Panc1 (cell line): Measurements from ENCODE around the gene EP400. TPM values are rescaled to one million over a fixed set of nuclear protein-coding genes. Genes with fewer than 3 reads are reported as not detected.

Experiments used
- ATAC-seq: fragments of 200-7000 bp; cut with Tn5 transposase; 2 replicates; pipeline ENCODE4 v1.9.1; 2020; ENCODE audit warnings: mild to moderate bottlenecking, moderate library complexity
- BruUV-seq: library from RNA; stranded (reverse); fragments of 400-500 nt; replicated peaks from 2 replicates; lab custom pipeline; 2021; lab: Mats Ljungman, UMichigan
- CTCF ChIA-PET: fragments of 300-600 bp; sonication (Branson Sonifier 250); formaldehyde crosslinking; loops from one replicate; lab custom pipeline; 2022; ENCODE audit warnings: antibody characterized with exemption; lab: Charles Lee
- POLR2A ChIA-PET: fragments of 300-600 bp; sonication (Branson Sonifier 250); formaldehyde crosslinking; loops from one replicate; lab custom pipeline; 2022; ENCODE audit warnings: antibody characterized with exemption; lab: Charles Lee
- DNase-seq: peaks from one replicate; pipeline ENCODE4 v3.0.0-alpha.2; 2010; ENCODE audit warnings: low read depth, low spot score
- H3K27ac ChIP-seq: 2 replicates; pipeline ENCODE4 v1.5.1; 2011; ENCODE audit warnings: mild to moderate bottlenecking, low read length, inconsistent platforms
- H3K27me3 ChIP-seq: fragments of 200-500 bp; sonication (Bioruptor generic); 2 replicates; pipeline ENCODE4 v1.6.0; 2014; ENCODE audit warnings: low read length, inconsistent platforms; ENCODE audit not compliant: control insufficient read depth, insufficient read depth
- H3K36me3 ChIP-seq: fragments of 200-500 bp; sonication (Bioruptor generic); 2 replicates; pipeline ENCODE4 v1.5.1; 2014; ENCODE audit warnings: inconsistent platforms, mild to moderate bottlenecking, low read length, moderate library complexity; ENCODE audit not compliant: control insufficient read depth, insufficient read depth
- H3K4me1 ChIP-seq: 2 replicates; pipeline ENCODE4 v1.5.1; 2011; ENCODE audit warnings: inconsistent platforms, mild to moderate bottlenecking, low read length, moderate library complexity; ENCODE audit not compliant: control insufficient read depth, insufficient read depth
- H3K4me3 ChIP-seq, 2 experiments: 2 replicates each; pipeline ENCODE4 v1.5.1; 2011 to 2012; ENCODE audit warnings: low read depth in 2 of 2, low read length in 2 of 2, mild to moderate bottlenecking in 2 of 2, inconsistent platforms in 1 of 2, moderate library complexity in 1 of 2
- H3K9me3 ChIP-seq: fragments of 200-500 bp; sonication (Bioruptor generic); 2 replicates; pipeline ENCODE4 v1.5.1; 2014; ENCODE audit warnings: low read depth, mild to moderate bottlenecking, inconsistent platforms, low read length, moderate library complexity; ENCODE audit not compliant: control insufficient read depth, insufficient read depth
- POLR2AphosphoS5 ChIP-seq: IDR thresholded peaks from 2 replicates; pipeline ENCODE4 v1.6.1; 2012; ENCODE audit warnings: mild to moderate bottlenecking, low read depth, low read length, moderate library complexity
- SIN3A ChIP-seq: IDR thresholded peaks from 2 replicates; pipeline ENCODE4 v1.6.1; 2012; ENCODE audit warnings: low read depth, mild to moderate bottlenecking, low read length, moderate library complexity, borderline replicate concordance; ENCODE audit not compliant: insufficient read depth
- TCF7L2 ChIP-seq: IDR thresholded peaks from 2 replicates; pipeline ENCODE4 v1.6.1; 2011; ENCODE audit warnings: mild to moderate bottlenecking, low read depth, low read length, inconsistent platforms
- in situ Hi-C: cut with HindIII; loops from 2 replicates; pipeline ENCODE4 v1.10.0; 2016; ENCODE audit warnings: low sequenced_read_pairs, low pct_unique_long_range_greater_than_20kb
- intact Hi-C: fragments of 100-400 bp; cut with micrococcal nuclease; formaldehyde crosslinking; loops from one replicate; pipeline ENCODE4 v1.10.0; 2022; ENCODE audit not compliant: unreplicated experiment
- total RNA-seq: library from RNA; stranded (reverse); gene quantifications from one replicate; pipeline ENCODE4 v1.2.1, GENCODE V29; 2021; ENCODE audit not compliant: unreplicated experiment
- TF ChIP-seq, protein P1 (sequence below), 2 experiments: IDR thresholded peaks; 2 replicates each; pipeline ENCODE4 v1.6.1; 2011 to 2012; ENCODE audit warnings: low read depth in 2 of 2, control low read depth in 1 of 2, low read length in 1 of 2, mild to moderate bottlenecking in 1 of 2, moderate library complexity in 1 of 2; ENCODE audit not compliant: insufficient read depth in 1 of 2
- TF ChIP-seq, protein P2 (sequence below): fragments of 450-650 bp; IDR thresholded peaks from 2 replicates; pipeline ENCODE4 v1.5.1; 2017; ENCODE audit warnings: mild to moderate bottlenecking

Gene EP400
- total RNA-seq, 1 experiment from 2014 or later: 59.4 TPM

DNA sequence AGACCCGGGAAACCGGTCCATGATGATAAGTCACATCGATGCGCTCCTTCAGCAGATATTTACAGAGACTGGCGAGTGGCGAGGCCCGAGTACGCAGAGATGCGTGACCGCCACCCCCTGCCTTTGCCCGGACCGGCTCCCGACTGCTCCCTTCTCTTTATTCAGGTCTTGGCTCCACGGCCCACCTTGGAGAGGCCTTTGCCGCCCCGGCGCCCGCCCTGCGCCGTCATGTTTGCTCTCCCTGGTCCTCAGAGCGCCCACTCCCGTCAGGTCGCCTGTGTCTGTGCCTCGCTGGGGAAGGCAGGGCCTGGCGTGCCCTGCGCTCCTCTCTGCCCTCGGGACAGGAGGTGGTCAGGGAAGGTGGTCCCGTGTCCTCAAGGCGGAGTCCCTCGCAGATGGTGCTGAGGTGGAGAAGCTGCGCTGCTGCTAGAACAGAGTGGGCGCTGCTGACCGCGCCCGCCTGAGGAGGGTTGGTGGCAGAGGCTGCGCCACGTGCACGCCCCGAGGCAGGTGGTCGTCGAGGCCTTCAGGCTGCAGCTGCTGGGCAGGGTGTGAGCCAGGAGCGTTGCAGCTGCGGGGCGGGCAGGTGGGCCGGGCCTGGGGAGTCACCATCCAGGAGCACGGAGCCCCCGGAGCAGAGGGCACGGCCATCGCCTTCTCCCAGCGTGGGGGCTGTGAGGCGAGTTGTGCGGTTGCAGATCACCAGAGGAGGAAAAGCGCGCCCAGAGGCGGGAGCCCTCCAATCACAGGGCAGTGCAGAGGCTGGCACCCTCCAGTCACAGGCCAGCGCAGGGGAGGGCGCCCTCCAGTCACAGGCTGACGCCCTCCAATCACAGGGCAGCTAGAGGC is 167.2 kb downstream of the EP400 start:
- in situ Hi-C loops: no loop called here
- no peak for DNase-seq
- intact Hi-C loops: no loop called here
- POLR2A ChIA-PET: no interaction called here
- H3K36me3 ChIP-seq: peaks cover 13% of the 10 kb centered on the region
- no peak for ATAC-seq
- CTCF ChIA-PET: no interaction called here
- H3K4me1 ChIP-seq: no peaks in the 10 kb centered on the region
- TF ChIP-seq SIN3A (no peak), POLR2AphosphoS5 (no peak), TCF7L2 (no peak)
- TF ChIP-seq, protein P1, sequence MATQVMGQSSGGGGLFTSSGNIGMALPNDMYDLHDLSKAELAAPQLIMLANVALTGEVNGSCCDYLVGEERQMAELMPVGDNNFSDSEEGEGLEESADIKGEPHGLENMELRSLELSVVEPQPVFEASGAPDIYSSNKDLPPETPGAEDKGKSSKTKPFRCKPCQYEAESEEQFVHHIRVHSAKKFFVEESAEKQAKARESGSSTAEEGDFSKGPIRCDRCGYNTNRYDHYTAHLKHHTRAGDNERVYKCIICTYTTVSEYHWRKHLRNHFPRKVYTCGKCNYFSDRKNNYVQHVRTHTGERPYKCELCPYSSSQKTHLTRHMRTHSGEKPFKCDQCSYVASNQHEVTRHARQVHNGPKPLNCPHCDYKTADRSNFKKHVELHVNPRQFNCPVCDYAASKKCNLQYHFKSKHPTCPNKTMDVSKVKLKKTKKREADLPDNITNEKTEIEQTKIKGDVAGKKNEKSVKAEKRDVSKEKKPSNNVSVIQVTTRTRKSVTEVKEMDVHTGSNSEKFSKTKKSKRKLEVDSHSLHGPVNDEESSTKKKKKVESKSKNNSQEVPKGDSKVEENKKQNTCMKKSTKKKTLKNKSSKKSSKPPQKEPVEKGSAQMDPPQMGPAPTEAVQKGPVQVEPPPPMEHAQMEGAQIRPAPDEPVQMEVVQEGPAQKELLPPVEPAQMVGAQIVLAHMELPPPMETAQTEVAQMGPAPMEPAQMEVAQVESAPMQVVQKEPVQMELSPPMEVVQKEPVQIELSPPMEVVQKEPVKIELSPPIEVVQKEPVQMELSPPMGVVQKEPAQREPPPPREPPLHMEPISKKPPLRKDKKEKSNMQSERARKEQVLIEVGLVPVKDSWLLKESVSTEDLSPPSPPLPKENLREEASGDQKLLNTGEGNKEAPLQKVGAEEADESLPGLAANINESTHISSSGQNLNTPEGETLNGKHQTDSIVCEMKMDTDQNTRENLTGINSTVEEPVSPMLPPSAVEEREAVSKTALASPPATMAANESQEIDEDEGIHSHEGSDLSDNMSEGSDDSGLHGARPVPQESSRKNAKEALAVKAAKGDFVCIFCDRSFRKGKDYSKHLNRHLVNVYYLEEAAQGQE (IDR thresholded peaks at IDR 0.05; ENCODE audit: insufficient read depth in 1 of 2, low read depth in 2 of 2, low read length in 1 of 2): no peak
- TF ChIP-seq, protein P2, sequence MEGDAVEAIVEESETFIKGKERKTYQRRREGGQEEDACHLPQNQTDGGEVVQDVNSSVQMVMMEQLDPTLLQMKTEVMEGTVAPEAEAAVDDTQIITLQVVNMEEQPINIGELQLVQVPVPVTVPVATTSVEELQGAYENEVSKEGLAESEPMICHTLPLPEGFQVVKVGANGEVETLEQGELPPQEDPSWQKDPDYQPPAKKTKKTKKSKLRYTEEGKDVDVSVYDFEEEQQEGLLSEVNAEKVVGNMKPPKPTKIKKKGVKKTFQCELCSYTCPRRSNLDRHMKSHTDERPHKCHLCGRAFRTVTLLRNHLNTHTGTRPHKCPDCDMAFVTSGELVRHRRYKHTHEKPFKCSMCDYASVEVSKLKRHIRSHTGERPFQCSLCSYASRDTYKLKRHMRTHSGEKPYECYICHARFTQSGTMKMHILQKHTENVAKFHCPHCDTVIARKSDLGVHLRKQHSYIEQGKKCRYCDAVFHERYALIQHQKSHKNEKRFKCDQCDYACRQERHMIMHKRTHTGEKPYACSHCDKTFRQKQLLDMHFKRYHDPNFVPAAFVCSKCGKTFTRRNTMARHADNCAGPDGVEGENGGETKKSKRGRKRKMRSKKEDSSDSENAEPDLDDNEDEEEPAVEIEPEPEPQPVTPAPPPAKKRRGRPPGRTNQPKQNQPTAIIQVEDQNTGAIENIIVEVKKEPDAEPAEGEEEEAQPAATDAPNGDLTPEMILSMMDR: no peak
- no peak overlapping the region for H3K4me3 ChIP-seq
- no peak overlapping the region for H3K27ac ChIP-seq
- no TSS peak for BruUV-seq
- H3K27me3 ChIP-seq: no peaks in the 10 kb centered on the region
- H3K9me3 ChIP-seq: no peaks in the 10 kb centered on the region

DNA sequence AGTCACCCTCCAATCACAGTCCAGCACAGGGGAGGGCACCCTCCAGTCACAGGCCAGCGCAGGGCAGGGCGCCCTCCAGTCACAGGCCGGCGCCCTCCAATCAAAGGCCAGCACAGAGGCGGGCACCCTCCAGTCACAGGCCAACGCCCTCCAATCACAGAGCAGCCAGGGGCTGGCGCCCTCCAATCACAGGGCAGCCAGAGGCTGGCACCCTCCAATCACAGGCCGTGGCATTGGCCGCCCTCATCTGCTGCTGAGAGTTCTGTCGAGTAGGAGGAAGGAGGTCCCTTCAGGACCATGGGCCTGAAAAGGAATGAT is 167.8 kb downstream of the EP400 start:
- BruUV-seq: no TSS peak
- POLR2A ChIA-PET: no interaction called here
- DNase-seq (no peak), ATAC-seq (peak; percentile 80)
- Histone ChIP-seq H3K36me3 (peaks cover 13% of the 10 kb centered on the region), H3K4me3 (no peak overlapping the region), H3K27me3 (no peaks in the 10 kb centered on the region), H3K4me1 (no peaks in the 10 kb centered on the region), H3K9me3 (no peaks in the 10 kb centered on the region), H3K27ac (no peak overlapping the region)
- CTCF ChIA-PET: no interaction called here
- no peak for TF ChIP-seq TCF7L2
- no peak for TF ChIP-seq SIN3A
- TF ChIP-seq, protein P2: no peak
- TF ChIP-seq POLR2AphosphoS5: no peak
- TF ChIP-seq, protein P1 (IDR thresholded peaks at IDR 0.05; ENCODE audit: insufficient read depth in 1 of 2, low read depth in 2 of 2, low read length in 1 of 2): no peak
- intact Hi-C loops: no loop called here
- in situ Hi-C loops: no loop called here
